ENCODE results near the gene PXN.
"Not testable (repeated sequence)": the region's sequence is repeated elsewhere in the genome, so short reads cannot be mapped to it uniquely, and the experiment has no call there.

PXN gene

DNA sequence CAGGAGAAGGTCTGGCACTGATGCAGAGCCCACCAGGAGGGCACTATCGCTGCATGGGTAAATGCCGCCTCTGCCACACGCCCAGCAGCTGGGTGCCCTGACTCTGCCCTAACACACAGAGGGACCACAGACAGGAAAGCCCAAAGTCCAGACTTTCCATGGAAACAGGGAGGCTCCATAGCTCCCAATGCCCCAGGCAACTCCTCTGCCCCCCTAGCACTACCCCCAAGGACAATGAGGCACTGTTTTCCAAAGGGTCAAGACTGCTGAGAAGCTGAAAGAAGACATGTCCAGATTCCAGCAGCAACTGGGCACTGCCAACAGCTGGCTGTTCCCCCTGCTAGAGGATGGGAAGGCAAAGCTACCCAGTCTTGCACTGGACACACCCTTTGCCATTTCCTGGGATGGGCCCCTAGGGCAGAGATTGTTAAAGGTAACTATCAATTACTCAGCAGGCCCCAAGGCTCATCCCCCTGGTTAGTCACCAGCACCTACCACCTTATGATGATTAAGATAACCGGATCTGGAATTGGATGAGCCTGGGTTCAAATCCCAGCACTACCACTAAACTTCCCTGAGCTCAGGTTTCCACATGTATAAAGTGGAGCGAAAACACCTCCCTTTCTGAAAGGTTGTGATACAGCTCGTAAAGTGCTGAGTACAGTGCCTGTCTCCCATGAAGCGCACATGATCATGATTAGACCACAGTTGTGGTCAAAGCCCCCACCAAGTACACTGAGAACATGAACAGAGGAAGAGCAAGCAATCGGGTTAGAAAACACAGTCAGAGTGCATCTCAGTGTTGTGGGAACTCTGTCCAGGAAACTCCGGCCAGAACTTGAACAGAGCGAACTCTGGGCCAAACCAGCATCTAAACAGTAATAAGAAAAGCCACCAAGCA lies 3.3 kb downstream of the PXN start:
- DNase-seq, result no peak

DNA sequence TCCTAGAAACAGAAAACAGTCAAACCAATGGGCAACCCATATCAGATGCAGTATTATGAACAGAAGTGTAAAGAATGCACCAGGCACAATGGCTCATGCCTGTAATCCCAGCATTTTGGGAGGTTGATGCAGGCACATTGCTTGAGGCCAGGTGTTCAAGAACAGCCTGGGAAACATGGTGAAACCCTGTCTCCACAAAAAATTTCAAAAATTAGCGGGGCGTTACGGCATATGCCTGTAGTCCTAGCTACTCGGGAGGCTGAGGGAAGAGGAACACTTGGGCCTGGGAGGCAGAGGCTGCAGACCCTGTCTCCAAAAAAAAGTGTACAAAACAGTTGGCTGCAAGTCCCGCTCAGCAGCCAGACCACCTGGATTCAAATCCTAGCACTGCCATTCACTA lies 4.9 kb downstream of the PXN start:
- DNase-seq, result no peak

DNA sequence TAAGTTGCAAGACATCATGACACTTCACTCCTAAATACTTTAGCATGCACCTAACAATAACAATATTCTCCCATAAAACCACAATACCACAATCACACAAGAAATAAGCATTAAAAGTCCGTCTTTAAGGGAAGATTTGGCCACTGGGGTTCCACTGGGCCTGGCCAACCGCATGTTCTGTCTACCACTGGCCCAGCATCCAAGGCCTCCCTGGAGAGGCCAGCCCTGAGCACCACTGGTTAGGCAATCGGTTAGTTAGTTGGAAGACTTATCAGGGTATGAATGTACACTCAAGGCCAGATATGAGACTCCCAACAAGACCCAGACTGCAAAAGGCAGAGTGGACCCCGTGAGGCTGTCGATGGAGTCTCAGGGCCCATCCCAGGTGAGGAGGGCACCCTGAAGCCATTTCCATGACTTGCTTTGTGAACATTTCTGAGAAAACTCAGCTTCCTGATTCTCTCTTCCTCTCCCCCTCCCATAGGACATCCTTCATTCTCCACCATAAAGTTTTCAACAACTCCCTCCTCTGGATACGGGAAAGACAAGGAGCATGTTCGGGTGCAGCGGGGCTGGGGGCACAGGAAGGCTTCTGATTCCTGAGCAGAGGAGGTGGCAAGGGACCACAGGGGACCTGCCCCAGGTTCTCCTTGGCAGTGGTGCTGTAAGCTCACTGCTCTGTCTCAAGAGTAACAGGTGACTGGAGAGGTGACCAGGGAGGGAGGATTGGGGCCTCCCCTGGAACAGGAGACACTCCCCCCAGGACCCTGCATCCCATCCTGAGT lies 5.9 kb downstream of the PXN start:
- DNase-seq, result no peak

DNA sequence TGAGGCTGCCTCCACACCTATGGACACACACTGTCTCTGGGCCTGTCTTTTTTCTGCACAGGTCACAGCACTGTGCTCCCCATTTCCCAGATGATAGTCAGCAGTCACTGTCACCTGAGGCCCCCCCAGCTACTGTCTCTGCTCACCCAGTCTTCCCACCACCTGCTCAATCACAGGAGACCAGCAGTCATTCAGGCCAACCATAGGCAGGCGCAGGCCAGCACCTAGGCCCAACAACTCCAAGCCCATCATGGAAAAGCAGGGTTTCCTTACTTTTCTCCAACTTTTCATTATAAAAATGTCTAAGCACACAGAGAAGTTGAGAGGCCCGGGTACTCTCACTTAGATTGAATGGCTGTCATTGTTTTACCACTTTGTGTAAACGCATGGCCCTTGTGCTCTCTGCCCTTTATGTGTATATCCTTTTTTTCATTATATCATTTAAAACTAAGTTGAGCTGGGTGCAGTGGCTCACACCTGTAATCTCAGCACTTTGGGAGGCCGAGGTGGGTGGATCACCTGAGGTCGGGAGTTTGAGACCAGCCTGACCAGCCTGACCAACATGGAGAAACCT lies 7.1 kb downstream of the PXN start:
- no peak for DNase-seq

DNA sequence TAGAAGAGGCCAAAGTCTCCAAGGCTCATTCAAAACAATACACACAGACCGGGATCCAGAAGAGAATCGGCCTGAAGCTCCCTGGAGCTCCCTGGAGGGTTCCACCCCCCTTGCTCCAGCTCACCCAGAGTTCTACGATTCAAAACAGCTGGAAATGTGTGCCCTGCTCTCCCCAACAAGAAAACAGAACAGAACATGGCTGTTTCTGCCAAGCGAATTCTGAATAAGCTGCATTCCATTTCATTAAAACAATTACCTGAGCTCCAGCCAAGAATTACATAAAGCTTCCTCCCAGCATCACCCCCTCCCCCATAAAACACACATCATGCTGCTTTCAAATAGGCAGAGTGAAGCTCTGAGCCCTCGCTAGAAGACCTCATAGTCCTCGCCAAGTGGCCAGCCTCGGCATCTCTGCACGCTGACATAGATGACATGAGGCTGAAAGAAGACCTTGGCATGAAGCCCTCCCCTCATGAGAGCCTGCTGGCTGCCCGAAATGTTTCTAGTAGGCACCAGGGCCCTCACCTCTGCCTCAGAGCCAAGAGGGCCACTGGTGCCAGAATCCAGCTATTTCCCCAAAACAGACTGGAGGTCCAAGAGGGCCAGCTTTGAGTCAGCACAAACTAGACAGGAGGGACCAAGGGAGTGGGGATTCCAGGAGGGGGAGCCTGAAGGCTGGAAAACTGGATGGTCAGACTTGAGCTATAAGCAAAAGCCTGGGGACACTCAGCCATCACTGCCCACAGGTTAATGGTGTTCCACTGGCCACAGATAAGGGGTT lies 8.3 kb downstream of the PXN start:
- no peak for DNase-seq

DNA sequence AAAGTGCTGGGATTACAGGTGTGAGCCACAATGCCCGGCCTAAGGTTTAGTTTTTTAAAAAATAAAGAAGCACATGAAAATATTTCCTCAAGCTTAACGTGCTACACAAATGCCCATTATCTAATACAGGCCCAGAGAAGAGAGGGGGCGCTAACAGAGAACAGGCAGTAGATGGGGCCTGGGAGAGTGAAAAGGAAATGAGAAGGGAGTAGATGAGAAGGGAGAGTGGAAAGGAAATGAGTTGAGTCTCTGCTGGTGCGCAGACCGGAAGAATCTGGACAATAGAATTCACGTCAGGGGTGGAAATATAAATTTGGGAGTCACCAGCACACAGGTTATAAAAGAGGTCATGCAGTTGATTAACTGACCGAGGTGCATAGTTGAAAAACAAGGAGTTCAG lies 10.7 kb downstream of the PXN start:
- DNase-seq, result no peak

DNA sequence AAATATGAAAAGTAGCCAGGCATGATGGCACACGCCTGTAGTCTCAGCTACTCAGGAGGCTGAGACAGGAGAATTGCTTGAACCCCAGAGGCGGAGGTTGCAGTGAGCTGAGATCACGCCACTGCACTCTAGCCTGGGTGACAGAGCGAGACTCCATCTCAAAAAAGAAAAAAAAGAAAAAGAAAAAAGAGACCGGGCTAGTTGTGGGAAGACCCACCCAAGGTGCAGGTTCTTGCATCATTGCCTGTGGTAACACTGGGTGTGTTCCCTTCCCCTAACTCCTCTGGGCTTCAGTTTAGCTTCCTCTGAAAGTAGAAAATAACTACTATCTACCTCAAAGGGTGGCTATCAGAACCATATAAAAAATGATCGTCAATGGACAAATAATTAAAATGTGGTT lies 12.2 kb downstream of the PXN start:
- not testable (repeated sequence) for DNase-seq

DNA sequence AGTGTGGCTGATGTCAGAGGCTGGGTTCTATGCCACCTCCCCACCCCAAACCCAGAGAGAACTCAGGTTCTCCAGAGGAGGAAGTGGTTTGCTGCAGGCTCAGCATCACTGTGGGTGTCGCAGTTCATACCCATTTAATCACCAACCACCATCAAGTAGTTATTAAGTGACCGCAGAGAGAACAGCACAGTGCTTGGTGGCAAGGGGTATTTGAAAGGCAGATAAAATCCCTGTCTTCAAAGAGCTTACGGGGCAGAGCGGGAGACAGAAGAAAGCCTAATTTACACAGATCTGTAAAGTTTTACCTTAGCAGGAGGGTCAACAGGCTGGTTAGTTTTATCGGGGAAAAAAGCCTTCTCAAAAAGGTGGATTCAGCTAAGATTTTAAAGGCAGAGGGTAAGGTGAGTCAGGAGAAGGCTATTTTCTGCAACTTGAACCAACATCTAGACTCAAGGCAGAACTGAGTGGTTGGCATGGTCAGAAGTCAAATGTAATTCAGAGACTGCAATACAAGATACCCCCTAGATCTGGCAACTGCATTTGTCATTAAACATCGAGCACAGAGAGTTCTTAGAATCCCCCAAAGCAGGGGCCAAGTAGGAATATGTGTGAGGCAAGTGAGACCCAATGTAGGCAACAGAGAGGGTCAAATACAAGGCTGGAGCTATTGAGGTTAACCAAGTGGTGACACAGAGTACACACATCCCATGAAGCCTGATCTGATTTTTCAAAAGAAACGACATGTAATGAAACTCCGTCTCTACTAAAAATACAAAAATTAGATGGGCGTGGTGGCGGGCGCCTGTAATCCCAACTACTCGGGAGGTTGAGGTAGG lies 13.2 kb downstream of the PXN start:
- no peak for DNase-seq

DNA sequence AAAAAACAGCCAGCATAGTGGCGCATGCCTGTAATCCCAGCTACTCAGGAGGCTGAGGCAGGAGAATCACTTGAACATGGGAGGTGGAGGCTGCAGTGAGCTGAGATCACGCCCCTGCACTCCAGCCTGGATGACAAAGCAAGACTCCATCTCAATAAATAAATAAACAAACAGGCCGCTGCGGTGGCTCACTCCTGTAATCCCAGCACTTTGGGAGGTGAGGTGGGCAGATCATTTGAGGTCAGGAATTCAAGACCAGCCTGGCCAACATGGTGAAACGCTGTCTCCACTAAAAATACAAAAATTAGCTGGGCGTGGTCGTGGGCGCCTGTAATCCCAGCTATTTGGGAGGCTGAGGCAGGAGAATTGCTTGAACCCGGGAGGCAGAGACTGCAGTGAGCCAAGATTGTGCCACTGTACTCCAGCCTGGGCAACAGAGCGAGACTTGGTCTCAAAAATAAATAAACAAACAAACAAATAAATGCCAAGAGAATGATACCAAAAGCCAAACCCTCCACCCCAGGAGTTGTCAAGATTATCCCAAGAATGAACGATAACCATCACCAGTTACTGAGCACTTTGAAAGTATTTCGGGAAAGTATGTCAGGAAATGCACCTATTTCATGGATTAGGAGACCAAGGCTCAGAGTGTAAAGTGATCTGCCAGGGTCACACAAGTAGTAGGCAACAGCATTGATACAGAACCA lies 14.0 kb downstream of the PXN start:
- not testable (repeated sequence) for DNase-seq

DNA sequence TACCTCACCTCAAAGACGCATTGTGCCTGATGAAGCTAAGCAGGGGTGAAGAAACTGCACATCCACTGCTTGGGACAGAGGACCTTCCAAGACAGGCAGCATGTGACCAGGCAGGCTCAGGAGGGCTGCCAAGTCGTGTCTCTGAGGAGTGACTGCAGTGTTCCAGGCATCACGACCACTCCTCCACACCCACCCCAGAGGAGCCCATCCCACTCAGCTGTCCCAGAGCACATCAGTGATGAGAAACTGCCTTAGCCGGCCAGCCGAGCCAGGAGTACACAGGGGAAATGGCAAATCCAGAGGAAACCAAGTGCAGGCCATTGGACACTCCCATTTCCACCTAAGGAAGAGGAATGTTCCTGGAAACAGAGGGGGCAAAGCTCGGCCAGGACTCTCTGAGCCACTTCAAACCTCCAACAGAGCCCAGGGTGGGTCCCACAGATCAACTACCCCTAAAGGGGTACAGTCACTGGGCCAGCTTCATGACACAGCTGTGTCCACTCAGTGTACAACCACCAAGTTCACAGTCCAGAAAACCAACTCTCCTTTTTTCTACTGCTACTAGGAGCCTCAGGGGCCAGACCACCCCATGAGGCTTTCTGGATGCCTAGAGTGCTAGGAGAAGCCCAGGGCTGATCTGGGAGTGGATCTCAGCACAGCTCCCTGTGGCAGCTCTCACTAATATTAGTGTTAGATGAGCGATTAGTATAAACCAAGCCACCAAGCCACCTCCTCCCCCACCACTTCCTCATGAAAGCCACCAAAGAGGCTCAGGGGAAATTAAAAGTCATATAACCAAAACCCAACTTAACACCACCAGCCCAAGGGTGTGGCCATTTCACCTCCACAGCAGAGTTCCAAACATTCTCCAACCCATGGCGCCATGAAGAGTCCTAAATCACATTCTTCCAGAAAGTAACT lies 15.4 kb downstream of the PXN start:
- DNase-seq, result no peak

DNA sequence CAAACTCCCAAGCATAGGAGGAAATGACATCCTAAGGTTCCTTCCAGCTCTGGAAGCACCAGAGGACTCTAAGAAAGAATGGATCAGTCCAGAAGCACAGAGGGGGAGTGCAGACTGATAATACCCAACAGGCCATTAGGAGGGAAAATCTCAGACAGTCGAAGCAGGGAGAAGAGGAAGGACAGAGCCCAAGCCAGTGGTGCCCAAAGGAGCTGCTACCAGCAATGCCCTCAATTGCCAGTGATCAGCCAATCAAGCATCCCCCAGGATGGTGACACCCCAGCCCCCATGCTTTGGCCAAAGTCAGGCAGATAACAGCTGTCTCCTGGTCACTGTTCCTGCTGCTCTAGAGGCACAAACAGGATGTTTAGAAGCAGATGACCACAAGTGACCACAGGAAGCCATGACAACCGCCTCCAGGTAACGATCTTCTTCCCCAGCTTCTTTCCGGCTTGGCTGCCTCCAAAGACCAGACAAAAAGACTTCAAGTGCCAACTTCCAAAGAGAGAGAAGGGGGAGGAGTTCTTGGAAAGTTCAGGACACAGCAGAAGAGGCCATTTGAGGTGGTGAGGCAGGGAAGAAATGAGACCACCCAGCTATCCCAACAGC lies 16.2 kb downstream of the PXN start:
- no peak for DNase-seq

DNA sequence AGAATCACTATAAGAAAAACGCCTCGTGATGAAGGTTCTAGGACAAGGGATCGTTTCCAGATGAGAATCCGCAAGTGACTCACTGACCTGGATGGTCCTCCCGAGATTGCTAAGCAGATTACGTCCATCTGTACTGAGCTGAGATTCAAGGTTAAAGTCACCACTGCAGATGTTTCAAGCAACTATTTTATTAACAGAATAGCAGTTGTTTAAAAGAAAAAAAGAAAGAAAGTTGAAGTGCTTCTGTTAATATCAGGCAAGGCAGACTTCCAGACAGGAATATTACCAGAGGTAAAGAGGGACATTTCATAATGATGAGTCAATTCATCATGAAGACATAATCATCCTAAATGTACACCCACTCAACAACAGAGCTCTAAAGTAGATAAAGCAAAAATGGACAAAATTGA lies 17.9 kb downstream of the PXN start:
- no peak for DNase-seq

DNA sequence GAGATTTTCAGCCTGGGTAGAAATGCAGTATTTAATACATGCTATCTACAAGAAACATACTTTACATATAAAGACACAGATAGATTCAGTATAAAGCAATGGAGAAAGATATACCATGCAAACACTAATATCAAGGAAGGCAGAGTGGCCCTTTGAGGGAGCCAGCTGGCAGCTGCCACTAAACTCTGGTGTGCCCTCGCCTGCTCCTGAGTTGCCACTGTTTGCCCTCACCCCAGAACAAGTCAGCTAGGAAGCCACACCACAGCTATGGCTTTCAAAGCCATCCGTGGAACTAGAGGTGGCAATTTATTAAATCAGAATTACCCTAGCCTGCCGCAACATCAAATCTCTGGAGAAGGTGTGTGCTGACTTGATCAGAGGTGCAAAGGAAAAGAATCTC lies 18.3 kb downstream of the PXN start:
- no peak for DNase-seq

DNA sequence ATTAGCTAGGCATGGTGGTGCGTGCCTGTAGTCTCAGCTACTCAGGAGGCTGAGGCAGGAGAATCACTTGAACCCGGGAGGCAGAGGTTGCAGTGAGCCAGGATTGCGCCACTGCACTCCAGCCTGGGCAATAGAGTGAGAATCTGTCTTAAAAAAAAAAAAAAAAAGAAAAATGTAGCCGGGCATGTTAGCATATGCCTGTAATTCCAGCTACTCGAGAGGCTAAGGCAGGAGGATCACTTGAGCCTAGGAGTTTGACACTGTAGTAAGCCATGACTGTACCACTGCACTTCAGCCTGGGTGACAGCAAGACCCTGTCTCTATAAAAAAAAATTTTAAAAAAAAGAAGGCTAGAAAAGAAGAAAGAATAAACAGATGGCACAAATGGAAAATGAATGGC lies 18.8 kb downstream of the PXN start:
- not testable (repeated sequence) for DNase-seq

DNA sequence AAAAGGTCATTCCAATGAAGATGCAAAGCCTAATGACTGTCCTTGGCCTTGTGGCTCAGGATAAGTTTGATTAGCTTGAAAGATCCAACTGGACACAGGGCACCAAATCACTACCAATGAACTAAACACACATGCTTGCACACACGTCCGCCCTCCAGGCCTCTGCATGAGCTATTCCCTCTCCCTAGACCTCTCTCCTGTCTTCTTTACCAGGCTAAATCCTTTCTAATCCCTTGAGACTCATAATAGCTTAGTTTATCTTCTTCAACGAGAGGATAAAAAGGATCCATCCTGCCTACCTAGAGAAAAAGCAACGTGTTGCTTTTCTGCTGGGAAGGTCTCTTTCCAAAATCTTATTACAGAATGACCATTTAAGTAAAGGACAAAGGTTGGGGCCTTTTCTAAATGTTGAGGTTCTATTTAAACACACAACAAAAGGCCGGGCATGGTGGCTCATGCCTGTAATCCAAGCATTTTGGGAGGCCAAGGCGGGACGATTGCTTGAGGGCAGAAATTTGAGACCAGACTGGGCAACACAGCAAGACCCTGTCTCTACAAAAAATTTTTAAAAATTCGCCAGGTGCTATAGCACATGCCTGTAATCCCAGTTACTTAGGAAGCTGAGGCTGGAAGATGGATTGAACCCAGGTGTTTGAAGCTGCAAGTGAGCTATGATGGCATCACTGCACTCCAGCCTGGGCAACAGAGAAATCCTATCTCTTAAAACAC lies 22.4 kb downstream of the PXN start:
- no peak for DNase-seq

DNA sequence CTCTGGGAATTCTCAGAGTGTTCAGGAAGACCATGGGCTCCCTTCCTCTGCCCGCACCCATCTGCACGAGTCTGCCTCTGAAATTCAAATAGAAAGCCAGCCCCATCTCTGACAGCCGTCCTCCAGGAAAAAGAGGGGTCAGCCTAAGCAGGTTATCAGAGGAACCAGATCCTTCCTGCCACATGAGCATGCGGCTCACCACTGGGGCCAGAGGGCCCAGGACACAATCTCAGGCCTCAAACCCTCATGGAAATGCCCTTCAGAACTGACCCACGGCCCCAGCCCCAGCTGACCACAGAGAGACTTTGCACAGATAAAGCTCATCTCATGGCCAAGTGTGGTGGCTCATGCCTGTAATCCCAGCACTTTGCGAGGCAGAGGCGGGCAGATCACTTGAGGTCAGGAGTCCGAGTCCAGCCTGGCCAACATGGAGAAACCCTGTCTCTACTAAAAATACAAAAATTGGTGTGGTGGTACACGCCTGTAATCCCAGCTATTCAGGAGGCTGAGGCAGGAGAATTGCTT lies 23.2 kb downstream of the PXN start:
- no peak for DNase-seq

DNA sequence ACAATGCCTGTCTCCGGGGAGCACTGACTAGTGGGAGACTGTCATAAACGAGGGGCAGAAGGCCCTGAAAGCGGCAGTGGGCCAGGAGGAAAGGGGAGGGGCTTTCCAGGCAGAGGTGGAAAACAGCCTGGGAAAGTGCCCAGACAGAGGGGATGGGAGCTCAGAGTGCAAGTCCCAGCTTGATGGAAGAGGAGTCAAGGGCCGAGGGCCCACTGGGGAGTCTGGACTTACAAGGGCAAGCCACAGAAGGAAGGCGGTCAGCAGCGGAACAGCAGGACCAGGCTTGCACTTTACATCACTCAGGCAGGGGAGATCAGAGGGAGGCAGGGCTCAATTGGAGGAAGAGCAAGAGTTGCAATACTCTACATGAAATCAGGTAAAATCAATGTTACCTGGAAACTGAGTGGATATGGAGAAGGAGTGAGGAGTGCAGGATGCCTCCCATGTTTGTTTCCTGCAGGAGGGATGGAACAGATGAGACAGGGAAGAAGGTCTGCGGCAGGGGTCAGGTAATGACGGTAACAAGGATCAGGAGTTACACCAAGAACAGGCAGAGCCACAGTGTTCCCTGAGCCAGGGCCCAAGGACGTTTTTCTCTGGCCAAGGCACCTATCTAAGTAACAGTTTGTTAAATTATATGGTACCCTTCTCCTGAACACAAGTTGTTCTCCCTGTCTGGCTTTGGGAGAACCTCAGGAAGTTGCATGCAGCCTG lies 23.8 kb downstream of the PXN start:
- no peak for DNase-seq

DNA sequence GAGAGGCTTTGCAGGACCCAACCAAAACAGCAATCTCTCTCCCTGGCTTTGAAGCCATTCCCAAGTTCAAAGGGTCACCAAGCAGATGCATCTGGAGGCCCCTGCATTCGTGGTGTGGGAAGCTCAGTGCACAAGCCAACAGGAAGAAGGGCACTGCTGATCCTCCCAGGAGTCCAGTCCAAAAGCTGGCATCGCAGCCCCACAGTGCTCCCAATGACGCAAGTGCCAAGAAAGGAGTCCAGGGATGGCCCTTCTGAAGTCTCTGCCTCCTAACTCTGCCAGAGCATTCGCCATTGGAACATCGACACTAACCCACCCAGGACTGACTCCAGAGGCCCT lies 25.1 kb downstream of the PXN start:
- no peak for DNase-seq

Measured in NCI-H510A (cell line).